Skeletal muscle tissue (tissue), 5 donors: ENCODE measurements around the gene TRIM17. TPM values are rescaled to one million over a fixed set of nuclear protein-coding genes. Genes with fewer than 3 reads are reported as not detected.

Experiments
- H3K27ac ChIP-seq: one replicate; pipeline ENCODE4 v1.7.0; 2013; ENCODE audit warnings: mild to moderate bottlenecking, low read depth, low read length, inconsistent platforms
- H3K27me3 ChIP-seq, 3 donors: one replicate each; pipeline ENCODE4 v1.7.0; 2013; ENCODE audit warnings: low read length in 3 of 3; ENCODE audit not compliant: control insufficient read depth in 3 of 3, insufficient read depth in 3 of 3
- H3K36me3 ChIP-seq, 3 donors: one replicate each; pipeline ENCODE4 v1.7.0; 2013; ENCODE audit warnings: low read length in 3 of 3; ENCODE audit not compliant: control insufficient read depth in 3 of 3, insufficient read depth in 3 of 3
- H3K4me1 ChIP-seq, 3 donors: one replicate each; pipeline ENCODE4 v1.7.0; 2013; ENCODE audit warnings: low read length in 3 of 3, mild to moderate bottlenecking in 3 of 3; ENCODE audit not compliant: control insufficient read depth in 3 of 3, insufficient read depth in 3 of 3
- H3K4me3 ChIP-seq, 3 donors: one replicate each; pipeline ENCODE4 v1.7.0; 2013; ENCODE audit warnings: low read length in 3 of 3
- H3K9ac ChIP-seq, 3 donors: one replicate each; pipeline ENCODE4 v1.7.0; 2013; ENCODE audit warnings: low read length in 3 of 3, mild to moderate bottlenecking in 3 of 3, moderate library complexity in 2 of 3, low read depth in 1 of 3
- H3K9me3 ChIP-seq, 3 donors: one replicate each; pipeline ENCODE4 v1.7.0; 2013; ENCODE audit warnings: low read length in 3 of 3; ENCODE audit not compliant: control insufficient read depth in 3 of 3
- small RNA-seq: library from RNA; depleted of rRNA; stranded (forward); fragments of <200 nt; gene quantifications from one replicate; pipeline ENCODE3, GENCODE V24; 2014
- total RNA-seq: library from RNA; depleted of rRNA; stranded (reverse); fragments of >200 nt; gene quantifications from one replicate; pipeline ENCODE4 v1.2.3, GENCODE V29; 2014
- donor health status: Osteomylitis.

Gene TRIM17
- total RNA-seq, 1 donor from 2014 or later, result 0.52 TPM

- peaks cover 61 to 81% (median 76%) of the 10 kb centered on the region in 3 donors for H3K36me3 ChIP-seq
- H3K27ac ChIP-seq, result no peak overlapping the region
Measured at GRCh38 chr1:228359613-228360532, 56.8 kb downstream of the TRIM17 start.

DNA sequence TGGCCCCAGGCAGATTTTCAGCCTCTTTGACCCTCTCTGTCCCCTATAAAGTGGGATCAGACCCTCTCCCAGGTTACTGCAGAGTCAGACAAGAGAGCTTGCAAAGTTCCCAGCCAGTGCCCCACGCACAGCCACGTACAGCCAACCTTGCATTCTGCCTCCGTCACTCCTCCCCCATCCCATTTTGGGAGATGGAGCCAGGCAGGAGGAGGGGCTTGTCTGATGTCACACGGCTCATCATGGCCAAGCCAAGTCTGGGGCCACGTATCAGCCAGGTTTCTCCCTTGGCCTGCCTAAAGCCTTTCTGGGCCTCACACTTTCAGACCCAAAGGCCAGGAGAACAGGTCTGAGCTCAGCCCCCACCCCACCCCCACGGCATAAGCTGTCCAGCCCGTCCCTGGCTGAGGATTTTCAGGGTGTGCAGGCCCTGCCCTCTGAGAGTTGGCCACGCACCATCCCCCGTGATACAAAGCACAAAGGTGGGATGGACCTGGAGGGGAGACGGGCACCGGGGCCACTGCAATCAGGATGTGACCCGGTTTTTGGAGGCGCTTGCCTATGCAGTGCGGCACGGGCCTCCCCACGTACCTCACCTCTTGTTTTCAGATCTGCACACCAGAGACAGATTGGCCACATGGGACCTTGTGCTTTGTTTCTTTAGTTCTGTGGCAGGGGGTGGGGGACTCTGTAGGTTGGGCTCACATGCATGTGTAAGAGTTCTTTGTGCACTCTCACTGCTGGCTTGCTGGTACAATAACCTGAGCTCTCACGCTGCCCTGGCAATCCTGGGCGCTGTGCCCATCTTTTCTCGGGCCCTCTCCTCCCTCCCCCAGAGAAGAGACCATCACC, 57.7 kb downstream of the TRIM17 start:
- Histone ChIP-seq H3K36me3 (peaks cover 59 to 81% (median 76%) of the 10 kb centered on the region in 3 donors), H3K27me3 (no peaks in the 10 kb centered on the region), H3K27ac (no peak overlapping the region), H3K9ac (peak overlapping the region in 1 of 3 donors; percentile 54), H3K4me3 (no peak overlapping the region), H3K9me3 (no peaks in the 10 kb centered on the region), H3K4me1 (peaks cover 0 to 73% (median 50%) of the 10 kb centered on the region in 3 donors)

More at GRCh38 chr1:228359613-228360532, 56.8 kb downstream of the TRIM17 start:
- Histone ChIP-seq H3K9ac (peak overlapping the region in 1 of 3 donors; percentile 16), H3K4me1 (peaks cover 3 to 77% (median 57%) of the 10 kb centered on the region in 3 donors), H3K4me3 (no peak overlapping the region), H3K9me3 (no peaks in the 10 kb centered on the region), H3K27me3 (no peaks in the 10 kb centered on the region)

DNA sequence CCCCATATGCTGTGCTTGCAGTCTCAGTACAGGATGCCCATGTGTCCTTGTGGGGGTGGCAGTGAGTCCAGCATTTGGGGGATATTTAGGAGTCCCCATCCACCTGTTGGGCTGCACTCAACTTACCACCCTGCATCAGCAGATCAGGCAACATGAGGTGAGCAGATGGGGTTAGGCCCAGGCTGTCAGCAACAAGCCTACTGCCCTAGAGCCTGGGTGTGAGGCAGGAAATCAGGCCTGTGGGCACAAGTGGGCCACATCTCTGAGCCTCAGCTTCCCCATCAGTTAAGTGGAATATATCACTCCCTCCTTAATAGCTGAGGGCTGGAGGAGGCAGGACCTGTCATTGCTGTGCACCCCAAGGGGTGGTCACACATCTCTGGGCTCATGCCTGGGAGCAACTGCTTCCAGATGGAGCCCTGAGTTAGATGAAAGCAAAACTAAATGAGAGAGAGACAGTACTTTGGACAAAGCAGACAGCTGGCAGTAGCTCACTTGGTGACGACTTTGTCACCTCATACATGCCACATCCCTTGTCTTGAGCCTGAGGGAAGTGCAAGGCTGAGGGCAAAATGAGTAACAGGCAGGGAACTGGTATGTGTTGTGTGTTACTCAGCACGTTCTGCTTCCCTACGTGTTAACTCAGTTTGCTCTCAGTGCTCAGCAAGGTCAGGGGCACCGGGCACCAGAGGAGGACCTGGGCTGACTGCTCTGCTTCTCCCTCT, 58.5 kb downstream of the TRIM17 start:
- H3K9ac ChIP-seq, result peak overlapping the region in 1 of 3 donors; percentile 54
- no peaks in the 10 kb centered on the region for H3K27me3 ChIP-seq
- peaks cover 0 to 68% (median 47%) of the 10 kb centered on the region in 3 donors for H3K4me1 ChIP-seq
- no peaks in the 10 kb centered on the region for H3K9me3 ChIP-seq
- no peak overlapping the region for H3K27ac ChIP-seq
- H3K4me3 ChIP-seq, result no peak overlapping the region
- H3K36me3 ChIP-seq, result peaks cover 61 to 84% (median 80%) of the 10 kb centered on the region in 3 donors

Small RNAs within 50 kb of the gene (small RNA-seq; reads per million reads assigned to genes)
- gene MIR4666A, result not detected

Other genes with a start within 250 kb of the TRIM17 start
- gene OBSCN, start 208.8 kb downstream of the TRIM17 start, total RNA-seq, result 460 TPM
- 6.3 TPM for gene TRIM11, start 10.0 kb downstream of the TRIM17 start, total RNA-seq
- gene RNF187, start 70.5 kb upstream of the TRIM17 start, total RNA-seq, result 17.2 TPM